B cell (primary cell): ENCODE data around the gene PDXK. TPM values are rescaled to one million over a fixed set of nuclear protein-coding genes. Genes with fewer than 3 reads are reported as not detected.

ENCODE experiments used
- ATAC-seq: fragments of 200-7000 bp; cut with Tn5 transposase; one replicate; pipeline ENCODE4 v1.10.0; 2021; ENCODE audit warnings: low read depth, mild to moderate bottlenecking, moderate number of reproducible peaks, moderate library complexity
- CTCF ChIA-PET: fragments of 350-600 bp; sonication (Branson Sonifier 250); formaldehyde crosslinking; loops from one replicate; lab custom pipeline; 2021; ENCODE audit warnings: antibody characterized with exemption, inconsistent platforms; lab: Charles Lee
- POLR2A ChIA-PET: fragments of 350-600 bp; sonication (Branson Sonifier 250); formaldehyde crosslinking; loops from one replicate; lab custom pipeline; 2021; ENCODE audit warnings: antibody characterized with exemption; lab: Charles Lee
- DNase-seq: peaks from one replicate; pipeline ENCODE4 v3.0.0; 2013
- H2AFZ ChIP-seq: 2 replicates; pipeline ENCODE4 v1.6.1; 2012; ENCODE audit warnings: mild to moderate bottlenecking, low read depth, low read length; ENCODE audit not compliant: insufficient read depth, poor library complexity, severe bottlenecking
- H3K27ac ChIP-seq, 2 donors: 1 replicate in 1 of 2; 2 replicates in 1 of 2; pipeline ENCODE4 v1.5.1; 2012 to 2013; ENCODE audit warnings: low read length in 2 of 2, mild to moderate bottlenecking in 2 of 2, moderate library complexity in 1 of 2
- H3K27me3 ChIP-seq, 4 experiments: fragments of 200-600 bp in 1 of 4; sonication (generic) in 1 of 4; replicated peaks in 1 of 4; 1 replicate in 2 of 4; 2 replicates in 2 of 4; pipeline versions ENCODE4 v1.6.1 to v1.7.0; 2013 to 2016; ENCODE audit warnings: low read length in 3 of 4, mild to moderate bottlenecking in 2 of 4, mixed read lengths in 1 of 4, moderate library complexity in 1 of 4; ENCODE audit not compliant: insufficient read depth in 4 of 4, control insufficient read depth in 3 of 4; ENCODE audit errors: control extremely low read depth in 1 of 4
- H3K36me3 ChIP-seq, 2 experiments: replicated peaks in 1 of 2; 1 replicate in 1 of 2; 2 replicates in 1 of 2; pipeline versions ENCODE4 v1.6.1 to v1.7.1; 2013; ENCODE audit warnings: low read length in 1 of 2; ENCODE audit not compliant: insufficient read depth in 2 of 2, control insufficient read depth in 1 of 2; ENCODE audit errors: control extremely low read depth in 1 of 2, extremely low read depth in 1 of 2
- H3K4me1 ChIP-seq, 2 donors: fragments of 200-600 bp in 1 of 2; sonication (generic) in 1 of 2; 1 replicate in 1 of 2; 2 replicates in 1 of 2; pipeline versions ENCODE4 v1.5.1 to v1.6.1; 2013 to 2017; ENCODE audit warnings: low read length in 2 of 2; ENCODE audit not compliant: control insufficient read depth in 2 of 2, insufficient read depth in 2 of 2
- H3K4me2 ChIP-seq: replicated peaks from 2 replicates; pipeline ENCODE3; 2012; ENCODE audit warnings: mild to moderate bottlenecking, low read depth, low read length; ENCODE audit not compliant: poor library complexity, severe bottlenecking
- H3K4me3 ChIP-seq, 5 experiments: fragments of 200-600 bp in 1 of 5; sonication (generic) in 1 of 5; 1 replicate in 3 of 5; 2 replicates in 2 of 5; pipeline versions ENCODE4 v1.5.1 to v1.7.0; 2011 to 2016; ENCODE audit warnings: low read length in 4 of 5, mild to moderate bottlenecking in 4 of 5, low read depth in 2 of 5, control low read depth in 1 of 5, moderate library complexity in 1 of 5; ENCODE audit not compliant: insufficient read depth in 1 of 5; ENCODE audit errors: control extremely low read depth in 1 of 5, extremely low read depth in 1 of 5
- H3K79me2 ChIP-seq: fragments of 200-600 bp; sonication (generic); one replicate; pipeline ENCODE4 v1.6.0; 2016; ENCODE audit warnings: low read length; ENCODE audit not compliant: control insufficient read depth, insufficient read depth
- H3K9ac ChIP-seq: fragments of 200-600 bp; sonication (generic); 2 replicates; pipeline ENCODE4 v1.6.1; 2017; ENCODE audit warnings: mild to moderate bottlenecking, low read length, moderate library complexity
- H3K9me3 ChIP-seq, 3 donors: one replicate each; pipeline versions ENCODE4 v1.6.1 to v1.7.1; 2013; ENCODE audit warnings: low read length in 2 of 3; ENCODE audit not compliant: control insufficient read depth in 2 of 3, insufficient read depth in 1 of 3; ENCODE audit errors: control extremely low read depth in 1 of 3
- H4K20me1 ChIP-seq: 2 replicates; pipeline ENCODE4 v1.6.0; 2012; ENCODE audit warnings: mild to moderate bottlenecking, low read length; ENCODE audit not compliant: insufficient read depth, control insufficient read depth, poor library complexity, severe bottlenecking
- H3K27ac Mint-ChIP-seq: one replicate; pipeline ENCODE4 v1.8.0; 2021; ENCODE audit warnings: mixed read lengths
- H3K27me3 Mint-ChIP-seq: one replicate; pipeline ENCODE4 v1.8.0; 2021; ENCODE audit warnings: mixed read lengths
- H3K4me1 Mint-ChIP-seq: one replicate; pipeline ENCODE4 v1.8.0; 2021; ENCODE audit warnings: mixed read lengths
- H3K4me3 Mint-ChIP-seq: one replicate; pipeline ENCODE4 v1.8.0; 2021; ENCODE audit warnings: mixed read lengths
- H3K9me3 Mint-ChIP-seq: one replicate; pipeline ENCODE4 v1.8.0; 2022; ENCODE audit warnings: mixed read lengths; ENCODE audit not compliant: insufficient read depth
- EZH2 ChIP-seq: IDR thresholded peaks from 2 replicates; pipeline ENCODE4 v1.6.1; 2012; ENCODE audit warnings: borderline replicate concordance, low read depth, mild to moderate bottlenecking, moderate library complexity, low read length; ENCODE audit not compliant: insufficient read depth, poor library complexity, severe bottlenecking
- WGBS: methylation state at CpG from one replicate; pipeline ENCODE4 v1.1.5; 2013; ENCODE audit warnings: missing lambda C conversion rate; ENCODE audit not compliant: insufficient coverage; 5-methylcytosine and 5-hydroxymethylcytosine counted together
- intact Hi-C: fragments of 100-400 bp; cut with micrococcal nuclease; formaldehyde crosslinking; loops from one replicate; pipeline ENCODE4 v1.10.0; 2022
- polyA plus RNA-seq: library from polyadenylated mRNA; depleted of rRNA; stranded (reverse); fragments of >200 nt; gene quantifications from 2 replicates; pipeline ENCODE4 v1.2.3, GENCODE V29; 2012
- total RNA-seq, 2 donors: library from RNA; stranded (reverse); fragments of 120-200 nt in 1 of 2; gene quantifications; 1 replicate in 1 of 2; 2 replicates in 1 of 2; pipeline versions ENCODE4 v1.2.3 to v1.2.4, GENCODE V29; 2013 to 2022
- TF ChIP-seq, protein P1 (sequence below): fragments of 200-600 bp; IDR thresholded peaks from one replicate; pipeline ENCODE4 v1.8.0; 2022; ENCODE audit warnings: antibody characterized with exemption, mild to moderate bottlenecking

The PDXK gene
- total and polyA plus RNA-seq, 2 donors (not counting 1 experiment from before 2014, with no cell fraction given): 31.1 to 102 TPM

DNA sequence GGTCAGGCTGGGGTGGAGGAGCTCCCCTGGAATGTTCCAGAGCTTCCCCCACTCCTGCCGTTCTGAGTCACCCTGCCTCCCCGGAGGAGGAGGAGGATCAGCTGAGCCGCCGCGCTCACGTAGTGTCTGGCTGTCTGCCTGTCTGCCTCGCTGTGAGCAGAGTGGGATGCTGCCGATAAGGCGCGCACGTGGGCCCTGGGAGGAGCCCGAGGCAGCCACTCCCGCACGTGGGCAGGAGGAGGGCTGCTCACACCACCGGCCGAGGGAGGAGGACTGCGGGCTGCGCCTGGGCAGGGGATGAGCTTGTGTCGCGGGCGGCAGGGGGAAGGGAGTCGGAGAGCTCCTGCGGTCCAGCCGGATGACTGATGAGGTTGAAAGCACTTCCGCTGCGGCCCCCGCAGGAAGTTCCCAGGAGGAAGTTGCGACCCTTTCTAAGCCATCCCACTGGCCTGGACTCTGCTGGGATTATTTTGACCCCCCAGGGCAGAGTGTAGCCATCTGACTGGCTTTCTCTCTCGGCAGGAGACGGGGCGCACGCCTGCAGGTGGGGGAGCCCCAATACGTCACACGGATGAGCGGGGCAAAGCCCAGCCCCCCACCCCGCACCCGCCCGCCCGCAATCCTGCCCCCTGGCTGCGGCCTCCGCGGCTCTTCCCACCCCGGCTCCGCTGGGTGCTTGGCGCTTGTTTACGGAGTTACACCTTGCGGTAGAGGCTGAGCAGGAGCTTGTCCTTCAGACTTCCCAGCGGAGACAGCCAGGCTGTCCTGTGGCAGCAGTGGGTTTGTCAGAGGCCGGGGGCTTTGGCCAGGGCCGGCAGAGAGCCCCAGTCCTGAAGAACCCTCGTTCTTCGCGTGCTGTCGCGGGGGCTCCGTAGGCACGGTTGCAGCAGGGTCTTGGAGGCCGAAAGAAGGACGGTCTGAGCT is 9.8 kb downstream of the PDXK start:
- H4K20me1 ChIP-seq: peaks cover 61% of the 10 kb centered on the region
- H3K9me3 ChIP-seq: no peaks in the 10 kb centered on the region
- peak overlapping the region; percentile 40 for H2AFZ ChIP-seq
- H3K4me3 ChIP-seq: peak overlapping the region in 4 of 5 experiments; percentile 53 to 62 (median 60)
- 13% methylated on average over 50 of the region's 59 CpGs for WGBS
- ChIA-PET CTCF (interaction anchor here (0.6 to 1.6 kb wide), 7 partner anchors 9 to 210 kb away, joined by 3 to 7 read pairs (median 4); partner anchors contain the start of genes PDXK and RRP1), POLR2A (interaction anchor here (0.6 to 1.2 kb wide), 5 partner anchors 9 to 1851 kb away, joined by 3 to 5 read pairs (median 4); no protein-coding TSS in a partner anchor)
- DNase-seq: peak; percentile 85
- peaks cover 44 to 54% of the 10 kb centered on the region in 2 donors for H3K4me1 ChIP-seq
- peaks cover 48% of the 10 kb centered on the region for H3K4me1 Mint-ChIP-seq
- H3K36me3 ChIP-seq: peaks cover 0 to 3% of the 10 kb centered on the region in 2 experiments
- no peak for TF ChIP-seq EZH2
- TF ChIP-seq, protein P1, sequence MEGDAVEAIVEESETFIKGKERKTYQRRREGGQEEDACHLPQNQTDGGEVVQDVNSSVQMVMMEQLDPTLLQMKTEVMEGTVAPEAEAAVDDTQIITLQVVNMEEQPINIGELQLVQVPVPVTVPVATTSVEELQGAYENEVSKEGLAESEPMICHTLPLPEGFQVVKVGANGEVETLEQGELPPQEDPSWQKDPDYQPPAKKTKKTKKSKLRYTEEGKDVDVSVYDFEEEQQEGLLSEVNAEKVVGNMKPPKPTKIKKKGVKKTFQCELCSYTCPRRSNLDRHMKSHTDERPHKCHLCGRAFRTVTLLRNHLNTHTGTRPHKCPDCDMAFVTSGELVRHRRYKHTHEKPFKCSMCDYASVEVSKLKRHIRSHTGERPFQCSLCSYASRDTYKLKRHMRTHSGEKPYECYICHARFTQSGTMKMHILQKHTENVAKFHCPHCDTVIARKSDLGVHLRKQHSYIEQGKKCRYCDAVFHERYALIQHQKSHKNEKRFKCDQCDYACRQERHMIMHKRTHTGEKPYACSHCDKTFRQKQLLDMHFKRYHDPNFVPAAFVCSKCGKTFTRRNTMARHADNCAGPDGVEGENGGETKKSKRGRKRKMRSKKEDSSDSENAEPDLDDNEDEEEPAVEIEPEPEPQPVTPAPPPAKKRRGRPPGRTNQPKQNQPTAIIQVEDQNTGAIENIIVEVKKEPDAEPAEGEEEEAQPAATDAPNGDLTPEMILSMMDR: peak; percentile 43
- peak overlapping the region; percentile 75 for H3K9ac ChIP-seq
- peak overlapping the region; percentile 99 for H3K4me2 ChIP-seq
- H3K27ac ChIP-seq: peak overlapping the region; percentile 18 to 77
- no peaks in the 10 kb centered on the region for H3K27me3 Mint-ChIP-seq
- peak; percentile 76 for ATAC-seq
- no peaks in the 10 kb centered on the region for H3K27me3 ChIP-seq
- H3K27ac Mint-ChIP-seq: peak overlapping the region; percentile 86
- H3K9me3 Mint-ChIP-seq: no peaks in the 10 kb centered on the region
- peaks cover 56% of the 10 kb centered on the region for H3K79me2 ChIP-seq
- H3K4me3 Mint-ChIP-seq: peak overlapping the region; percentile 95
- intact Hi-C loops: loop anchor here (1.0 to 5.0 kb wide), 2 partner anchors 9 to 1379 kb away; partner anchors contain the start of gene PDXK
